HepG2 (cell line): ENCODE measurements around the gene INSYN2B. TPM values are rescaled to one million over a fixed set of nuclear protein-coding genes. Genes with fewer than 3 reads are reported as not detected.
"Not testable (repeated sequence)": the region's sequence is repeated elsewhere in the genome, so short reads cannot be mapped to it uniquely, and the experiment has no call there.

Source experiments
- ATAC-seq: fragments of 200-7000 bp; cut with Tn5 transposase; 3 replicates; pipeline ENCODE4 v1.9.1; 2020; ENCODE audit warnings: mild to moderate bottlenecking, moderate library complexity
- BruUV-seq: library from RNA; stranded (reverse); fragments of 400-500 nt; replicated peaks from 2 replicates; lab custom pipeline; 2021; lab: Mats Ljungman, UMichigan
- CTCF ChIA-PET: fragments of 300-600 bp; formaldehyde crosslinking; extraction: SDS; loops from one replicate; lab custom pipeline; 2021; ENCODE audit warnings: low total read pairs, inconsistent platforms, low intra/inter-chr PET ratio; lab: Yijun Ruan, JAX
- POLR2A ChIA-PET: fragments of 350-600 bp; sonication (Branson Sonifier 250); formaldehyde crosslinking; loops from one replicate; lab custom pipeline; 2020; ENCODE audit warnings: antibody characterized with exemption, inconsistent platforms; lab: Yijun Ruan, JAX
- DNase-seq: peaks from one replicate; pipeline ENCODE4 v3.0.0-alpha.2; 2015; ENCODE audit warnings: low spot score
- FAIRE-seq: peaks from 3 replicates; lab custom pipeline; 2011; peaks lifted over from hg19 to GRCh38; lab: Jason Lieb, UNC
- H2AFZ ChIP-seq: one replicate; pipeline ENCODE4 v1.6.1; 2011; ENCODE audit warnings: low read length, inconsistent platforms
- H3K27ac ChIP-seq: fragments of 300-600 bp; 3 replicates; pipeline ENCODE4 v1.8.0; 2011; ENCODE audit warnings: mixed run types, mild to moderate bottlenecking, mixed read lengths, low read length, inconsistent platforms; ENCODE audit not compliant: insufficient read depth; ENCODE audit errors: extremely low read length
- H3K27me3 ChIP-seq, 2 experiments: fragments of 200-600 bp in 1 of 2; 2 replicates in 1 of 2; 3 replicates in 1 of 2; pipeline versions ENCODE4 v1.6.0 to v1.8.0; 2011; ENCODE audit warnings: low read length in 2 of 2, mild to moderate bottlenecking in 2 of 2, moderate library complexity in 2 of 2, inconsistent platforms in 1 of 2; ENCODE audit not compliant: insufficient read depth in 2 of 2, control insufficient read depth in 1 of 2
- H3K36me3 ChIP-seq, 2 experiments: fragments of 200-600 bp in 1 of 2; replicated peaks in 1 of 2; 2 replicates in 1 of 2; 3 replicates in 1 of 2; pipeline versions ENCODE4 v1.5.1 to v1.8.0; 2011; ENCODE audit warnings: low read length in 2 of 2, inconsistent platforms in 1 of 2; ENCODE audit not compliant: insufficient read depth in 2 of 2, control insufficient read depth in 1 of 2
- H3K4me1 ChIP-seq: 2 replicates; pipeline ENCODE4 v1.5.1; 2012; ENCODE audit warnings: low read length, inconsistent platforms; ENCODE audit not compliant: insufficient read depth
- H3K4me2 ChIP-seq: 2 replicates; pipeline ENCODE4 v1.6.0; 2011; ENCODE audit warnings: low read depth, low read length, inconsistent platforms
- H3K4me3 ChIP-seq, 3 experiments: fragments of 200-600 bp in 1 of 3; sonication (generic), shearing (Covaris generic) in 1 of 3; replicated peaks in 1 of 3; 2 replicates each; pipeline ENCODE4 v1.5.1; 2011 to 2016; ENCODE audit warnings: low read length in 3 of 3, inconsistent platforms in 2 of 3, low read depth in 2 of 3, mild to moderate bottlenecking in 2 of 3, control low read depth in 1 of 3, mixed read lengths in 1 of 3; ENCODE audit not compliant: insufficient read depth in 1 of 3
- H3K79me2 ChIP-seq: one replicate; pipeline ENCODE4 v1.6.1; 2011; ENCODE audit warnings: low read length, inconsistent platforms; ENCODE audit not compliant: insufficient read depth
- H3K9ac ChIP-seq: 2 replicates; pipeline ENCODE4 v1.6.0; 2011; ENCODE audit warnings: mild to moderate bottlenecking, low read depth, low read length, inconsistent platforms; ENCODE audit not compliant: insufficient read depth
- H3K9me3 ChIP-seq: 2 replicates; pipeline ENCODE4 v1.5.1; 2012; ENCODE audit warnings: mild to moderate bottlenecking, low read length
- H4K20me1 ChIP-seq: 2 replicates; pipeline ENCODE4 v1.6.0; 2011; ENCODE audit warnings: inconsistent platforms, mild to moderate bottlenecking, low read length, moderate library complexity; ENCODE audit not compliant: insufficient read depth
- POGK ChIP-seq: sonication (generic); formaldehyde crosslinking; conservative IDR thresholded peaks from 2 replicates; pipeline ENCODE4 v1.8.0; 2022; ENCODE audit warnings: mild to moderate bottlenecking, moderate library complexity, missing genetic modification reagents
- WGBS: methylation state at CpG from one replicate; pipeline ENCODE4 v1.1.6; 2017; ENCODE audit warnings: low lambda C conversion rate; 5-methylcytosine and 5-hydroxymethylcytosine counted together
- in situ Hi-C: cut with HindIII; loops from 2 replicates; pipeline ENCODE4 v1.10.0; 2017; ENCODE audit warnings: low pct_unique_long_range_greater_than_20kb; ENCODE audit not compliant: extremely low pct_ligation_motif_present
- intact Hi-C: fragments of 100-400 bp; cut with micrococcal nuclease; formaldehyde crosslinking; loops from one replicate; pipeline ENCODE4 v1.10.0; 2022; ENCODE audit not compliant: unreplicated experiment
- polyA plus RNA-seq, 8 experiments: library from polyadenylated mRNA; depleted of rRNA in 3 of 8; stranded (reverse) in 7 of 8; unstranded in 1 of 8; fragments of >200 nt; fragmentation: Illumina TruSeq in 4 of 8; extraction: Trizol in 4 of 8; gene quantifications; 2 replicates each; pipeline versions ENCODE4 v1.2.1 to v1.2.3, GENCODE V29; 2011 to 2016; ENCODE audit warnings: low read depth in 4 of 8, missing spikeins in 1 of 8, mixed read lengths in 1 of 8; ENCODE audit not compliant: insufficient read depth in 1 of 8
- total RNA-seq, 5 experiments: library from RNA; depleted of rRNA; stranded (reverse); fragments of >200 nt; fragmentation: Illumina TruSeq; extraction: Trizol; gene quantifications; 2 replicates each; pipeline ENCODE4 v1.2.3, GENCODE V29; 2016; ENCODE audit warnings: low read depth in 1 of 5

Gene INSYN2B
- total and polyA plus RNA-seq, 2 of the 13 experiments (the other 11 are each of a cell fraction or from before 2014, with no cell fraction given): not detected

- TF ChIP-seq POGK (CRISPR knock-in tag): no peak
These were observed 143.3 kb downstream of the INSYN2B start (continued) for GRCh38 chr5:169836835-169837536.

- H3K4me2 ChIP-seq, DNase-seq, H3K27ac ChIP-seq, ATAC-seq, H3K9me3 ChIP-seq, in situ Hi-C loops, H3K4me3 ChIP-seq, H3K79me2 ChIP-seq, POLR2A ChIA-PET, FAIRE-seq, CTCF ChIA-PET, H3K27me3 ChIP-seq, H4K20me1 ChIP-seq, H2AFZ ChIP-seq, intact Hi-C loops, H3K4me1 ChIP-seq, BruUV-seq, H3K9ac ChIP-seq, H3K36me3 ChIP-seq: not testable (repeated sequence)
- WGBS: 0% methylated on average over 1 of the region's 1 CpG
These were observed 145.8 kb downstream of the INSYN2B start for GRCh38 chr5:169834540-169834939.

- ATAC-seq, H3K4me3 ChIP-seq, FAIRE-seq, CTCF ChIA-PET, BruUV-seq, DNase-seq, H3K9me3 ChIP-seq, H3K27me3 ChIP-seq, POLR2A ChIA-PET, H2AFZ ChIP-seq, H3K9ac ChIP-seq, H4K20me1 ChIP-seq, intact Hi-C loops, H3K27ac ChIP-seq, H3K36me3 ChIP-seq, H3K4me2 ChIP-seq, in situ Hi-C loops, H3K79me2 ChIP-seq, H3K4me1 ChIP-seq: not testable (repeated sequence)
- 61% methylated on average over 2 of the region's 2 CpGs for WGBS
These were observed 146.5 kb downstream of the INSYN2B start for GRCh38 chr5:169833681-169834292.
